WTC11 (cell line): ENCODE measurements around the gene C1QL2. TPM values are rescaled to one million over a fixed set of nuclear protein-coding genes. Genes with fewer than 3 reads are reported as not detected.

Experiments used
- ATAC-seq: fragments of 200-7000 bp; cut with Tn5 transposase; 2 replicates; pipeline ENCODE4 v1.10.0; 2021; ENCODE audit warnings: mild to moderate bottlenecking, moderate library complexity
- CTCF ChIA-PET: fragments of 300-600 bp; sonication (Branson Sonifier 250); formaldehyde crosslinking; loops from one replicate; lab custom pipeline; 2021; ENCODE audit warnings: antibody characterized with exemption; lab: Charles Lee
- POLR2A ChIA-PET: fragments of 350-600 bp; sonication (Branson Sonifier 250); formaldehyde crosslinking; loops from one replicate; lab custom pipeline; 2021; ENCODE audit warnings: antibody characterized with exemption; lab: Charles Lee
- DNase-seq: peaks from one replicate; pipeline ENCODE4 v3.0.0; 2021; ENCODE audit warnings: low spot score
- H3K27ac Mint-ChIP-seq: 2 replicates; pipeline ENCODE4 v1.8.0; 2021; ENCODE audit warnings: mixed read lengths
- H3K27me3 Mint-ChIP-seq: 2 replicates; pipeline ENCODE4 v1.8.0; 2021; ENCODE audit warnings: low read depth, mild to moderate bottlenecking, moderate library complexity, mixed read lengths
- H3K36me3 Mint-ChIP-seq: 2 replicates; pipeline ENCODE4 v1.8.0; 2021; ENCODE audit warnings: mixed read lengths
- H3K4me1 Mint-ChIP-seq: 2 replicates; pipeline ENCODE4 v1.8.0; 2022; ENCODE audit warnings: mixed read lengths
- H3K4me3 Mint-ChIP-seq: 2 replicates; pipeline ENCODE4 v1.8.0; 2021; ENCODE audit warnings: mild to moderate bottlenecking, moderate library complexity, mixed read lengths
- H3K9me3 Mint-ChIP-seq: 2 replicates; pipeline ENCODE4 v1.8.0; 2021; ENCODE audit warnings: mixed read lengths
- CBFB ChIP-seq: sonication (generic); formaldehyde crosslinking; IDR thresholded peaks from 2 replicates; pipeline ENCODE4 v1.8.1; 2022; ENCODE audit warnings: mild to moderate bottlenecking, low read depth, missing genetic modification reagents
- CREM ChIP-seq: sonication (generic); formaldehyde crosslinking; IDR thresholded peaks from 2 replicates; pipeline ENCODE4 v1.8.1; 2022; ENCODE audit warnings: mild to moderate bottlenecking, missing genetic modification reagents, moderate library complexity
- EMX1 ChIP-seq: fragments of 250-450 bp; sonication (Bioruptor Pico); IDR thresholded peaks from 2 replicates; pipeline ENCODE4 v1.8.0; 2021; ENCODE audit warnings: mild to moderate bottlenecking
- GTF2I ChIP-seq: fragments of 250-450 bp; sonication (Bioruptor Pico); conservative IDR thresholded peaks from 2 replicates; pipeline ENCODE4 v1.4.0; 2021; ENCODE audit warnings: mild to moderate bottlenecking
- IRF2 ChIP-seq: sonication (generic); formaldehyde crosslinking; IDR thresholded peaks from 2 replicates; pipeline ENCODE4 v1.8.0; 2022; ENCODE audit warnings: low read depth, missing genetic modification reagents, borderline replicate concordance
- JUN ChIP-seq: sonication (generic); formaldehyde crosslinking; IDR thresholded peaks from 2 replicates; pipeline ENCODE4 v1.8.0; 2023; ENCODE audit warnings: mild to moderate bottlenecking, missing genetic modification reagents
- MYBL2 ChIP-seq: sonication (generic); formaldehyde crosslinking; IDR thresholded peaks from 2 replicates; pipeline ENCODE4 v1.8.1; 2023; ENCODE audit warnings: mild to moderate bottlenecking, moderate library complexity, missing genetic modification reagents
- NR3C1 ChIP-seq: sonication (generic); formaldehyde crosslinking; conservative IDR thresholded peaks from 2 replicates; pipeline ENCODE4 v1.8.1; 2023; ENCODE audit warnings: low read depth, mild to moderate bottlenecking, missing genetic modification reagents
- SMAD3 ChIP-seq: sonication (generic); formaldehyde crosslinking; IDR thresholded peaks from 2 replicates; pipeline ENCODE4 v1.8.0; 2022; ENCODE audit warnings: missing genetic modification reagents, mild to moderate bottlenecking, borderline replicate concordance
- SMAD4 ChIP-seq: sonication (generic); formaldehyde crosslinking; IDR thresholded peaks from 2 replicates; pipeline ENCODE4 v1.8.0; 2022; ENCODE audit warnings: mild to moderate bottlenecking, missing genetic modification reagents
- SOX15 ChIP-seq: fragments of 250-450 bp; sonication (Bioruptor Pico); IDR thresholded peaks from 2 replicates; pipeline ENCODE4 v1.9.0; 2021; ENCODE audit warnings: mild to moderate bottlenecking
- TCF7 ChIP-seq: sonication (generic); formaldehyde crosslinking; IDR thresholded peaks from 2 replicates; pipeline ENCODE4 v1.8.0; 2022; ENCODE audit warnings: mild to moderate bottlenecking, low read depth, missing genetic modification reagents, moderate library complexity
- TEAD1 ChIP-seq: sonication (generic); formaldehyde crosslinking; IDR thresholded peaks from 2 replicates; pipeline ENCODE4 v1.8.0; 2022; ENCODE audit warnings: mild to moderate bottlenecking, missing genetic modification reagents
- ZNF263 ChIP-seq: sonication (generic); formaldehyde crosslinking; IDR thresholded peaks from 2 replicates; pipeline ENCODE4 v1.8.1; 2022; ENCODE audit warnings: low read depth, mild to moderate bottlenecking, moderate library complexity, missing genetic modification reagents
- ZNF317 ChIP-seq: sonication (generic); formaldehyde crosslinking; IDR thresholded peaks from 2 replicates; pipeline ENCODE4 v1.8.1; 2023; ENCODE audit warnings: low read depth, mild to moderate bottlenecking, moderate library complexity, missing genetic modification reagents, borderline replicate concordance
- ZNF671 ChIP-seq: fragments of 250-450 bp; sonication (Bioruptor Pico); IDR thresholded peaks from 2 replicates; pipeline ENCODE4 v1.8.0; 2021; ENCODE audit warnings: mild to moderate bottlenecking
- total RNA-seq: library from RNA; stranded (reverse); gene quantifications from 3 replicates; pipeline ENCODE4 v1.2.3, GENCODE V29; 2021
- TF ChIP-seq, protein P1 (sequence below): fragments of 250-450 bp; sonication (Bioruptor Pico); IDR thresholded peaks from 2 replicates; pipeline ENCODE4 v1.8.0; 2021; ENCODE audit warnings: mild to moderate bottlenecking
- TF ChIP-seq, protein P2 (sequence below): fragments of 200-600 bp; IDR thresholded peaks from 2 replicates; pipeline ENCODE4 v1.8.0; 2022; ENCODE audit warnings: antibody characterized with exemption
- TF ChIP-seq, protein P3 (sequence below): sonication (generic); formaldehyde crosslinking; IDR thresholded peaks from 2 replicates; pipeline ENCODE4 v1.8.1; 2023; ENCODE audit warnings: mild to moderate bottlenecking, missing genetic modification reagents, moderate library complexity
- TF ChIP-seq, protein P4 (sequence below): fragments of 250-450 bp; sonication (Bioruptor Pico); conservative IDR thresholded peaks from 2 replicates; pipeline ENCODE4 v1.9.0; 2021; ENCODE audit warnings: mild to moderate bottlenecking
- TF ChIP-seq, protein P5 (sequence below): sonication (generic); formaldehyde crosslinking; IDR thresholded peaks from 2 replicates; pipeline ENCODE4 v1.8.0; 2022; ENCODE audit warnings: mild to moderate bottlenecking, missing genetic modification reagents
- TF ChIP-seq, protein P6 (sequence below): sonication (generic); formaldehyde crosslinking; conservative IDR thresholded peaks from 2 replicates; pipeline ENCODE4 v1.8.1; 2022; ENCODE audit warnings: mild to moderate bottlenecking, missing genetic modification reagents
- TF ChIP-seq, protein P7 (sequence below): sonication (generic); formaldehyde crosslinking; IDR thresholded peaks from 2 replicates; pipeline ENCODE4 v1.8.1; 2023; ENCODE audit warnings: mild to moderate bottlenecking, missing genetic modification reagents
- TF ChIP-seq, protein P8 (sequence below): fragments of 250-450 bp; sonication (Bioruptor Pico); IDR thresholded peaks from 2 replicates; pipeline ENCODE4 v2.1.2; 2022; ENCODE audit warnings: mild to moderate bottlenecking, moderate library complexity

C1QL2 gene
- total RNA-seq, 1 experiment from 2014 or later, result 1.0 TPM

DNA sequence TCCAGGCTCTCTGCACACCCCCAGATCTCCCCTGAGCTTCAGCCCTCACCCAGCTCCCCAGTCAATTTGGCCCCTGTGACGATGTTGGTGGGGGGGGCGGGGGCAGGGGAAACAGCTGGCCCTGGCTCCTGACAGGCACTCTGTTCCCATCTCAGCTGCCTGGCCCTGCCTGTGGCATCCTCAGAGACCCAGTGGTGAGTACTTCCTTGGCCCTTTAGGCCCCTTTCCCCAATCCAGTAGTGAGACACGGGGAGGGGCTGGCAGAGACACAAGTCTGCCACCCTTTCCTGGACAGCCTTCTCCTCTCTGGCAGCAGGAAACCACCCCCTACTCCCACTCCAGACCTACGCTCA lies 19.3 kb upstream of the C1QL2 start:
- DNase-seq (no peak), ATAC-seq (no peak)
- H3K4me3 Mint-ChIP-seq, result no peak overlapping the region
- peaks cover 3% of the 10 kb centered on the region; the same call in 1 of the 2 replicates for H3K27me3 Mint-ChIP-seq
- peaks cover 9% of the 10 kb centered on the region for H3K4me1 Mint-ChIP-seq
- H3K9me3 Mint-ChIP-seq, result peaks cover 11% of the 10 kb centered on the region
- H3K27ac Mint-ChIP-seq, result peak overlapping the region; percentile 16; the same call in 1 of the 2 replicates
- peaks cover 7% of the 10 kb centered on the region for H3K36me3 Mint-ChIP-seq
- no peak for TF ChIP-seq ZNF317
- TF ChIP-seq, protein P1, sequence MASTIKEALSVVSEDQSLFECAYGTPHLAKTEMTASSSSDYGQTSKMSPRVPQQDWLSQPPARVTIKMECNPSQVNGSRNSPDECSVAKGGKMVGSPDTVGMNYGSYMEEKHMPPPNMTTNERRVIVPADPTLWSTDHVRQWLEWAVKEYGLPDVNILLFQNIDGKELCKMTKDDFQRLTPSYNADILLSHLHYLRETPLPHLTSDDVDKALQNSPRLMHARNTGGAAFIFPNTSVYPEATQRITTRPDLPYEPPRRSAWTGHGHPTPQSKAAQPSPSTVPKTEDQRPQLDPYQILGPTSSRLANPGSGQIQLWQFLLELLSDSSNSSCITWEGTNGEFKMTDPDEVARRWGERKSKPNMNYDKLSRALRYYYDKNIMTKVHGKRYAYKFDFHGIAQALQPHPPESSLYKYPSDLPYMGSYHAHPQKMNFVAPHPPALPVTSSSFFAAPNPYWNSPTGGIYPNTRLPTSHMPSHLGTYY (CRISPR knock-in tag), result no peak
- TF ChIP-seq SOX15 (CRISPR knock-in tag), result no peak
- TF ChIP-seq GTF2I, result no peak
- TF ChIP-seq, protein P2, sequence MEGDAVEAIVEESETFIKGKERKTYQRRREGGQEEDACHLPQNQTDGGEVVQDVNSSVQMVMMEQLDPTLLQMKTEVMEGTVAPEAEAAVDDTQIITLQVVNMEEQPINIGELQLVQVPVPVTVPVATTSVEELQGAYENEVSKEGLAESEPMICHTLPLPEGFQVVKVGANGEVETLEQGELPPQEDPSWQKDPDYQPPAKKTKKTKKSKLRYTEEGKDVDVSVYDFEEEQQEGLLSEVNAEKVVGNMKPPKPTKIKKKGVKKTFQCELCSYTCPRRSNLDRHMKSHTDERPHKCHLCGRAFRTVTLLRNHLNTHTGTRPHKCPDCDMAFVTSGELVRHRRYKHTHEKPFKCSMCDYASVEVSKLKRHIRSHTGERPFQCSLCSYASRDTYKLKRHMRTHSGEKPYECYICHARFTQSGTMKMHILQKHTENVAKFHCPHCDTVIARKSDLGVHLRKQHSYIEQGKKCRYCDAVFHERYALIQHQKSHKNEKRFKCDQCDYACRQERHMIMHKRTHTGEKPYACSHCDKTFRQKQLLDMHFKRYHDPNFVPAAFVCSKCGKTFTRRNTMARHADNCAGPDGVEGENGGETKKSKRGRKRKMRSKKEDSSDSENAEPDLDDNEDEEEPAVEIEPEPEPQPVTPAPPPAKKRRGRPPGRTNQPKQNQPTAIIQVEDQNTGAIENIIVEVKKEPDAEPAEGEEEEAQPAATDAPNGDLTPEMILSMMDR, result no peak
- TF ChIP-seq, protein P3, sequence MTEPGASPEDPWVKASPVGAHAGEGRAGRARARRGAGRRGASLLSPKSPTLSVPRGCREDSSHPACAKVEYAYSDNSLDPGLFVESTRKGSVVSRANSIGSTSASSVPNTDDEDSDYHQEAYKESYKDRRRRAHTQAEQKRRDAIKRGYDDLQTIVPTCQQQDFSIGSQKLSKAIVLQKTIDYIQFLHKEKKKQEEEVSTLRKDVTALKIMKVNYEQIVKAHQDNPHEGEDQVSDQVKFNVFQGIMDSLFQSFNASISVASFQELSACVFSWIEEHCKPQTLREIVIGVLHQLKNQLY (CRISPR knock-in tag), result no peak
- TF ChIP-seq EMX1 (CRISPR knock-in tag), result no peak
- TF ChIP-seq SMAD3 (CRISPR knock-in tag), result no peak
- TF ChIP-seq, protein P4, sequence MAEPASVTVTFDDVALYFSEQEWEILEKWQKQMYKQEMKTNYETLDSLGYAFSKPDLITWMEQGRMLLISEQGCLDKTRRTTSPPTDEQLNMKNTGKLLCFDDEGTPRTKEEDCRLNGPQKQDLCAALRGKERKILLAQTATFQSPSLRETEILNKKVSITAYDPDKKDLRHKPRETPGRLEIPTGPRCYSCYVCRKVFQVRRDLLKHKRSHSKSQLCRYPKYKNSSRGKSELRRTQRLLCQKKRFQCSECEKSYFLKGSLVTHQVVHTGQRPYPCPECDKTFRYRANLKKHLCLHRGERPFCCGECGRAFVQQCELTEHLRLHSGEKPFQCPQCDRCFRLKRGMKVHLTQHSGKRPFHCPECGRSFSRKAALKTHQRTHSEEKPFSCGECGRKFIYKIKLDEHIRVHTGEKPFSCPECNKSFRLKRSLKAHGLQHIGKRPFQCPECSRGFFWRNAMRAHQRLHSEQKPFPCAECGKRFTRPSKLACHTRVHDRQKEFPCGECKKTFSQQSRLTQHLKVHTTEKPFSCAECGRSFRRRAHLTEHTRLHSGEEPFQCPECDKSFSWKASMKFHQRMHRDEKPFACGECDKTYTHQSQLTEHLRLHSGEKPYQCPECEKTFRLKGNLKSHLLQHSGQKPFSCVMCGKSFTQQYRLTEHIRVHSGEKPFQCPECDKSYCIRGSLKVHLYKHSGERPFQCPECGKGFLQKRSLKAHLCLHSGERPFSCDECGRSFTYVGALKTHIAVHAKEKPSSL (CRISPR knock-in tag), result no peak
- TF ChIP-seq, protein P5, sequence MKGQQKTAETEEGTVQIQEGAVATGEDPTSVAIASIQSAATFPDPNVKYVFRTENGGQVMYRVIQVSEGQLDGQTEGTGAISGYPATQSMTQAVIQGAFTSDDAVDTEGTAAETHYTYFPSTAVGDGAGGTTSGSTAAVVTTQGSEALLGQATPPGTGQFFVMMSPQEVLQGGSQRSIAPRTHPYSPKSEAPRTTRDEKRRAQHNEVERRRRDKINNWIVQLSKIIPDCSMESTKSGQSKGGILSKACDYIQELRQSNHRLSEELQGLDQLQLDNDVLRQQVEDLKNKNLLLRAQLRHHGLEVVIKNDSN, result no peak
- no peak for TF ChIP-seq TEAD1 (CRISPR knock-in tag)
- TF ChIP-seq MYBL2 (CRISPR knock-in tag), result no peak
- no peak for TF ChIP-seq NR3C1
- TF ChIP-seq, protein P6, sequence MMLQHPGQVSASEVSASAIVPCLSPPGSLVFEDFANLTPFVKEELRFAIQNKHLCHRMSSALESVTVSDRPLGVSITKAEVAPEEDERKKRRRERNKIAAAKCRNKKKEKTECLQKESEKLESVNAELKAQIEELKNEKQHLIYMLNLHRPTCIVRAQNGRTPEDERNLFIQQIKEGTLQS, result no peak
- TF ChIP-seq IRF2 (CRISPR knock-in tag), result no peak
- CTCF ChIA-PET, result no interaction called here
- POLR2A ChIA-PET, result interaction anchor here (0.6 kb wide), 1 partner anchor 37 kb away, joined by 5 read pairs; no protein-coding TSS in a partner anchor

DNA sequence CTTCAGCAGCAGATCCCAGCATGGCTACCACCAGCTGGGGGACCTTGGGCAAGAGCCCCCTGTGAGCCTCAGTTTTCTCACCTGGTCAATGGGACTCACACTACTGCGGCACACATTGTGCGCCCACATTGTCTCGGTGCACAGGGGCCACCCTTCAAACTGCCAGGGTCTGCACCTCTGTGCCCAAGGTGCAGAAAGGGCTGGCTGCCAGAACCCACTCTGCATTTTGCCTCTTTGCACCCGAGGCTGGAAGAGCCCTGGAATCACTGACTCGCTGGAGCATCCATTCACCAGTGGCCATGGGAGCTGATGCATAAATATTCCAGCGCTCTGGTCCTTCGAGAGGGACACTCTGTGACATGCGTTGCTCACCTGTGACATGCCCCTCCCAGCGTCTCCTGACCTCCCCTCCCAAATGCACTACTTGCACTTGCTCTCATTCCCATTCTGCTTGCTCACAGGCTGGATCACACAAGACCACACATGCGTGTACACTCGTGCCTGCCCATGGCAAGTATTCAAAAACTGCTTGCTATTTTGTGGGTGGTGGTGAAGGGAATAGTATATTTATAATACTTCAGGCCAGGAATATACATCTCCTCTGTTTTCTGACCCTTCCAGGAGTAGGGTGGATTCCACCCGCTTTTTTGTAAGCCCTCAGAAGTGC lies 18.8 kb upstream of the C1QL2 start:
- peaks cover 9% of the 10 kb centered on the region for H3K4me1 Mint-ChIP-seq
- POLR2A ChIA-PET, result interaction anchor here (0.6 kb wide), 1 partner anchor 36 kb away, joined by 5 read pairs; no protein-coding TSS in a partner anchor
- peaks cover 7% of the 10 kb centered on the region for H3K36me3 Mint-ChIP-seq
- CTCF ChIA-PET, result no interaction called here
- peaks cover 3% of the 10 kb centered on the region; the same call in 1 of the 2 replicates for H3K27me3 Mint-ChIP-seq
- H3K9me3 Mint-ChIP-seq, result peaks cover 11% of the 10 kb centered on the region
- no peak overlapping the region for H3K4me3 Mint-ChIP-seq
- no peak overlapping the region for H3K27ac Mint-ChIP-seq
- no peak for DNase-seq
- ATAC-seq, result no peak
- TF ChIP-seq, protein P7, sequence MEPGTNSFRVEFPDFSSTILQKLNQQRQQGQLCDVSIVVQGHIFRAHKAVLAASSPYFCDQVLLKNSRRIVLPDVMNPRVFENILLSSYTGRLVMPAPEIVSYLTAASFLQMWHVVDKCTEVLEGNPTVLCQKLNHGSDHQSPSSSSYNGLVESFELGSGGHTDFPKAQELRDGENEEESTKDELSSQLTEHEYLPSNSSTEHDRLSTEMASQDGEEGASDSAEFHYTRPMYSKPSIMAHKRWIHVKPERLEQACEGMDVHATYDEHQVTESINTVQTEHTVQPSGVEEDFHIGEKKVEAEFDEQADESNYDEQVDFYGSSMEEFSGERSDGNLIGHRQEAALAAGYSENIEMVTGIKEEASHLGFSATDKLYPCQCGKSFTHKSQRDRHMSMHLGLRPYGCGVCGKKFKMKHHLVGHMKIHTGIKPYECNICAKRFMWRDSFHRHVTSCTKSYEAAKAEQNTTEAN (CRISPR knock-in tag), result no peak
- TF ChIP-seq MYBL2 (CRISPR knock-in tag) (no peak), CREM (no peak), TCF7 (no peak), JUN (no peak), ZNF263 (CRISPR knock-in tag) (no peak), SMAD4 (CRISPR knock-in tag) (no peak), NR3C1 (no peak), ZNF671 (no peak), CBFB (no peak)
- TF ChIP-seq, protein P8, sequence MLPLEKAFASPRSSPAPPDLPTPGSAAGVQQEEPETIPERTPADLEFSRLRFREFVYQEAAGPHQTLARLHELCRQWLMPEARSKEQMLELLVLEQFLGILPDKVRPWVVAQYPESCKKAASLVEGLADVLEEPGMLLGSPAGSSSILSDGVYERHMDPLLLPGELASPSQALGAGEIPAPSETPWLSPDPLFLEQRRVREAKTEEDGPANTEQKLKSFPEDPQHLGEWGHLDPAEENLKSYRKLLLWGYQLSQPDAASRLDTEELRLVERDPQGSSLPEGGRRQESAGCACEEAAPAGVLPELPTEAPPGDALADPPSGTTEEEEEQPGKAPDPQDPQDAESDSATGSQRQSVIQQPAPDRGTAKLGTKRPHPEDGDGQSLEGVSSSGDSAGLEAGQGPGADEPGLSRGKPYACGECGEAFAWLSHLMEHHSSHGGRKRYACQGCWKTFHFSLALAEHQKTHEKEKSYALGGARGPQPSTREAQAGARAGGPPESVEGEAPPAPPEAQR (CRISPR knock-in tag), result no peak
